HG03045 (cell line): ENCODE measurements around the gene CUL5.
"Not testable (repeated sequence)": the region's sequence is repeated elsewhere in the genome, so short reads cannot be mapped to it uniquely, and the experiment has no call there.

Experiments
- ATAC-seq: cut with Tn5 transposase; IDR thresholded peaks from one replicate; pipeline ENCODE4 v1.9.1; 2021; ENCODE audit warnings: mild to moderate bottlenecking, moderate library complexity; ENCODE audit not compliant: unreplicated experiment

Gene CUL5

DNA sequence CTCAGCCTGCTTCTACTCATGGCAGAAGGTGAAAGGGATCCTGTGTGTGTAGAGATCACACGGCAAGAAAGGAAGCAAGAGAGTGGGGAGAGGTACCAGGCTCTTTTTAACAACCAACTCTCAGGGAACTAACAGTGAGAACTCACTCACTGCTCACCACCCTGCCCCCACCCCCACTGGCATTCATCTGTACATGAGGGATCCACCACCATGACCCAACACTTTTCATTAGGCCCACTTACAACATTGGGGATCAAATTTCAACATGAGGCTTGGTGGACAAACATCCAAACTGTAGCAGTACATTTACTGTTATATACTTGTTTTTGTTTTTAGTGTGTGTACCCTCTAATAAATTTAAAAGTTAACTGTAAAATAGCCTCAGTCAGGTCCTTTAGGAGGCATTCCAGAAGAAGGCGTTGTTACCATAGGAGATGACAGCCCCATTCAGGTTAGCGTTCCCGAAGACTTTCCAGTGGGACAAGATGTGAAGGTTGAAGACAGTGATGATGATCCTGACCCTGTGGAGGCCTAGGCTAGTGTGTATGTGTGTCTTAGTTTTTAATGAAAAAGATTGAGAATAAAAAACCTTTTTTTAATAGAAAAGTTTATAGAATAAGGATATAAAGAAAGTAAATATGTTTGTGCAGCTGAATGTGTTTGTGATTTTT, 11.3 kb downstream of the CUL5 start:
- ATAC-seq, result no peak

DNA sequence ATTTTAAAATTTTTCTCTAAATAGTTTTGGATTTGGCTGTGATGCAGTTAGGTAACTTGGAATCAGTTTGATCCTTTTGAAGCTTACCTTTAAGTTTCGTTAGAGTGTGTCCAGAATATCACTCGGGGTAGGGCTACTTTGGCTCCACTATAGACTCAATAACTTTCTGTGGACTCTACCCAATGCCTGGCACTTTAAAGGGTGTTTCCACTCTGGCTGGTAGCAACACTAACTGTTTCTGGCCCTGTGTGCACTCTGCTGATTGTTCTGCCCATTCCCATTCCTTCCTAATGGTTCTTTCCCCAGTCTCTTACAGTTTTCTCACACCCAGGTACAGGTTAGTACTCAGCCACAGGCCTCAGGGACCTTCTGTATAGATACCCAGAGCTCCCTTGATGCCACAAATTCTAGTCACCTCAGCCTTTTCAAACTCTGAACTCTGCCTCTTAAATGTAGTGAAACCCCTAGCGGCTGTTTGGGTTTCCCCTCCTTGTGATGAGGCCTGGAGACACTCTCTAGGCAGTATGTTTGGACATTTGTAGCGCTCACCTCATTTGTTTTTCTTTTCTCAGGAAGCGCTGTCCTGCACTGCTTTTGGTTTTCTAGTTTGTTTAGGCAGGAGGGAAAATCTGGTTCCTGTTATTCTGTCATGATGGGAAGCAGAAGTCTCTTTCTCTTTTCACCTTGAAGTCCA, 16.8 kb downstream of the CUL5 start:
- ATAC-seq, result peak; percentile 82

DNA sequence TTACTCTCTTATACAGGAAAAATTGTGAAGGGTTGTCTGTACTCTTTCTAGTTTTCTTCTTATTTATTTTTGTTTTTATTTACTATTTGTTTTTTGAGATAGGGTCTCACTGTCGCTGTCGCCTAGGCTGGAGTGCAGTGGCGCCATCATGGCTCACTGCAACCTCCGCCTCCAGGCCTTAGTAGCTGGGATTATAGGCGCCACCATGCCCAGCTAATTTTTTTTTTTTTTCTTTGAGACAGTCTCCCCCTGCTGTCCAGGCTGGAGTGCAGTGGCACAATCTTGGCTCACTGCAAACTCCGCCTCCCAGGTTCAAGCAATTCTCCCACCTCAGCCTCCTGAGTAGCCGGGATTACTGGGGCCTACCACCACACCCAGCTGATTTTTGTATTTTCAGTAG, 18.4 kb downstream of the CUL5 start:
- ATAC-seq, result no peak

DNA sequence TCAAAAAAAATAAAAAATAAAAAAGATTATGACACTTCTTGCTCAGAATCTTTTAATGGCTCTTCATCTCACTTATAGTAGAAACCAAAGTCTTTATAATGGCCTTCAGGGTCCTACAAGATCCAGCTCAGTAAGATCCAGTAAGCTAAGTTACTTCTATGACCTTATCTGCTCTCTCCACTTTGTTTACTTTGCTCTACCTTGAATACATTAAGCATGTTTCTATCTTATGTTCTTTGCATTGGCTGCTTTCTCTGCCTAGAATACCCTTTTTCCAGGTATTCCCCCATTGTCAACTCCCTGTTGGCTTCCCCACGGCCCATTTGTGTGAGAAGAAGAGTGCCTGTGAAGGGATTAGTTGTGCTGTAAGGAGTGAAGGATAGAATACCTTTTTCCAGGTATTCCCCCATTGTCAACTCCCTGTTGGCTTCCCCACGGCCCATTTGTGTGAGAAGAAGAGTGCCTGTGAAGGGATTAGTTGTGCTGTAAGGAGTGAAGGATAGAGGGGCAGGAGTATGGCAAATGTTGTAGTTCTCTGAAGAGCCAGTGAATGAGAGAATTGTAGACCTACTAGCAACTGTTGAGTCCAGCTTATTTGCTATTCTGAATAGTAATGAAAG, 20.2 kb downstream of the CUL5 start:
- not testable (repeated sequence) for ATAC-seq

DNA sequence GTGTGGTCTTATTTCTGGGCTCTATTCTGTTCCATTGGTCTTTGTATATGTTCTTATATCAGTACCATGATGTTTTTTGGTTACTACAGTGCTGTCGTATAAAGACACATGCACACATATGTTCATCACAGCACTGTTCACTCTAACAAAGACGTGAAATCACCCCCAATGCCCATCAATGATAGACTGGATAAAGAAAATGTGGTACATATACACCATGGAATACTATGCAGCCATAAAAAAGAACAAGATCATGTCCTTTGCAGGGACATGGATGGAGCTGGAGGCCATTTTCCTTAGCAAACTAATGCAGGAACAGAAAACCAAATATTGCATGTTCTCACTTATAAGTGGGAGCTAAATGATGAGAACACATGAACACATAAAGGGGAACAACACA, 22.9 kb downstream of the CUL5 start:
- not testable (repeated sequence) for ATAC-seq

DNA sequence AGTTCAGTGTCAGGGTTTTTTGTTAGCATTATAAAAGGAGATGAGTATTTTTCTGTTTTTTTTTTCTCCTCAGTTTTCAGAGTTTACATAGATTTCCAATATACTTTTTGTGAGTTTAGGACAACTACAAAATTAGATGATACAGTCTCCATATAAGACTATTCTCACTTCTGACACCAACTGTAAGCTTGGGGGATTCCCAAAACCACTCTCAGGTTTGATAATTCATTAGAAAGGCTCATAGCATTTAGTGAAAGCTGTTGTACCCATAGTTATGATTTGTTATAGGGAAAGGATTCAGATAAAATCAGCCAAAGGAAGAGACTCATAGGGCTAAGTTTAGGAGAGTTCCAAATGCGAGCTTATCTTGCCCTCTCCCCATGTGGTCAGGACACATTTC, 24.1 kb downstream of the CUL5 start:
- ATAC-seq, result no peak

DNA sequence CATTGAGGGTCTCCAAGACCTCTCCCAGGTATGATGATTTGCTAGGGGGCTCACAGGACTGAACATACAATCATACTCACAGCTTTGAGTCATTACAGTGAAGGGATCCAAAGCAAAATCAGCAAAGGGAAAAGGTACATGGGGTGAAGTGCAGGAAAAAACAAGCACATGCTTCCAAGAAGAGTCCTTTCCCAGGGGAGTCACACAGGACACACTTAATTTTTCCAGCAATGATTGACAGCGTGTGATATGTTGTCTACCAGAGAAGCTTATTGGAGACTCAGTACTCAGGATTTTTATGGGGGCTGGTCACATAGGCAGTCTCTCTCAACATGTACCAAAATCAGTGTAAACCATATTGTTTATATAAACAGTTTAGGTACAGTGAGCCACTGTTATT, 25.3 kb downstream of the CUL5 start:
- no peak for ATAC-seq

DNA sequence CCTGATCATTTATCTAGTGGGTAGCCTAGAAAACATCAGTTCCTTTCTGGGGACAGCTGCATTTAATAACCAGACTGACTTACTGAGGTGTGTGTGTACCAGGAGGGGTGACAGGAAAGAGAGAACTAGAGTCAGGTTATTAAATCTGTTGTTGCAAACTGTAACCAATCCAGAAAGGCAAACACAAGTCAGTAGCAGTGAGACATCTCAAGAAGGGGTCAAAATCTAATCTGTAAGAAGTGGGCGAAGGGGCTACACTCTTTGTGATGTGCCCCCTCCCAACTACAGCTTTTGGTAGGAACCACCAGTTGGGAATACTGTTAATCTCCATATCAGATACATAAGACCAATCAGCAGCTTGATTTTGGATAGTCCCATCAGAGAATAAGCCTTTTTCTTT, 26.3 kb downstream of the CUL5 start:
- ATAC-seq, result no peak

DNA sequence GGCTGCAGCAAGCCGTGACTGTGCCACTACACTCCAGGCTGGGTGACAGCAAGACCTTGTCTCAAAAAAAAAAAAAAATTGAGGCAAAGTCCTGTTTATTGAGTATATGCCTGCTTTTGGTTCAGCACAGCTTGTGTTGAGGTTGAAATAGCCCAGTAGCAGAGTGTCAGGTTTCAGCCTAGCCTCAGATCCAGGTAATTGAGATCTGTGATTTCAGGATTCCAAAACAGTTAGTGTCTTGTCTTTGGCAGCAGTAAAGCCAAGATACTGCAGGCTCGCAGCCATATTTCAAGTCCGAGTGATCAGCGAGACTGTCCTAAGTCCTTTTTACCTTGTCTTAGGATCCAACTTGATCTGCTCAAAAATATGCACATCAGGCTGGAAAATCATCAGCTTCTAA, 27.0 kb downstream of the CUL5 start:
- no peak for ATAC-seq

DNA sequence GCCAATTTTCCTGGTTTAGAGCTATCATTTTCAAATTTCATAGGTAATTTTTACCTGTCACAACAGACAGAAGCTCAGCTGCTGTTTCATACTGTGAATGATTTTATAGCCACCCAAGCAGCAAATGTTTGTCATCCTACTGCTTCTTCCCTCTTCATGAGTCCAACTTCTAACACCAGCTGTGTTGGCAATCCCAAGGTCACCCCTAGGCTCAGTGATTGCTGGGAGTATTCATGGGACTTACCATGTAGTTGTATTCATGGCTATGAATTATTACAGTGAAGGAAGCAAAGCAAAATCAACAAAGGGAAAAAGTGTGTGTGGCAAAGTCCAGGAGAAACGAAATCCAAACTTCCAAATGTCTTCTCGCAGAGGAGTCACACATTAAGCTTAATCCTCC, 28.5 kb downstream of the CUL5 start:
- ATAC-seq, result no peak

DNA sequence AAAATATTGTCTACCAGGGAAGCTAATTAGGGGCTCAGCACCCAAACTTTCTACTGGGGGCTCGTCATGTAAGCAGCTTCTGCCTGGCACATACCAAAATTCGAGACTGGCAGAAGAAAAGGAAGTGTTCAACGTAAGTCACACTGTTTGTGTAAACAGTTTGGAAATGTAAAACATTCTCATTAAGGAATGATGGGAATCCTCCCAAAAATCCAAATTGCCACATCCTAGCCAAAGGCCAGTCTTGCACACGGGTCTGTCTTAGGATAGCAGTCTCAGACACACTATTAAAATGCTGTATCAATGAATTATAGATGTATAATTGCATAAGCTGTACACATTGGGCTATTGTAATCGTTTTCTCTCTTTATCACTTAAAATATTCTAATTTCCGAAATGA, 28.9 kb downstream of the CUL5 start:
- no peak for ATAC-seq

DNA sequence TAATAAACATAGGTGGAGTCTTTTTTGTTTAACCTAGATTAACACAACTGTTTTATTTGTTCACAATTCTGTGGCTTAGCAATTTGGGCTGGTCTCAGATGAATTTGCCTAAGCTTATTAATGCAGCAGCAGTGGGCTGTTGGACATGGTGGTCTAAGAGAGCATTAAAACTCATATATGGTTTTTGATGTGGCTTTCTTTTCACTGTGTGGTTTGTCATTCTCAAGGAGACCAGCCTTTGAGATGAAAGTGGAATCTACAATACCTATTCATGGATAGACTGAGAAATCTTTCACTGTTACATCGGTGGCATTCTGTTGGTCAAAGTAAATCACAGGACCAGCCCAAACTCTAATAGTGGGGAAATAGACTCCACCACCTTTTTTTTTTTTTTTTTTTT, 39.6 kb downstream of the CUL5 start:
- ATAC-seq, result no peak

DNA sequence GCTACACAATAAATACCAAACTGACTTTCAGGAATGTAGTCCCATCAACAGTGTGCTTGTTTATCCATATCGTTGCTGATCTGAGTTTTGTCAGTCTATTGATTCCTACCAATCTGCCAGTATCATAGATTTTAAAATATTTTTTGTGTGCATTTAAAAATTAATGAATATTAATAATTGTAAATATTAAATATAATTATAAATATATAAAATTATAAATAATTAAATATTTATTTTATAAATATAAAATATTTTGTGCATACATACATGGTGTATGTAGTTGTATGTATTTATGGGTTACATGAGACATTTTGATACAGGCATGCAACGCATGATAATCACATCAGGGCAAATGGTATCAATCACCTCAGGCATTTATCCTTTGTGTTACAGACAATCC, 53.6 kb downstream of the CUL5 start:
- no peak for ATAC-seq

DNA sequence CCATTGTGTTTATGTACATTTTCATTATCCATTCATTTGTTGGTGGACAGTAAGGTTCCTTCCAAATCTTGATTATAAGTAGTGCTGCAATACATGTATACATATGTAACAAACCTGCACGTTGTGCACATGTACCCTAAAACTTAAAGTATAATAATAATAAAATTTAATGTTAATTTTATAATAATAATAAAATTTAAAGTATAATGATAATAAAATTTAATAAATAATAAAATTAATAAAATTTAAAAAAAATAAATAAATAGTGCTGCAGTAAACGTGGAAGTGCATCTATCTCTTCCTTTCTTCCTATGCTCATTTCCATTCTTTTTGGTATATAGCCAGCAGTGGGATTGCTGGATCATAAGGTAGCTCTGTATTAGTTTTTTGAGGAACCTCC, 54.7 kb downstream of the CUL5 start:
- no peak for ATAC-seq

DNA sequence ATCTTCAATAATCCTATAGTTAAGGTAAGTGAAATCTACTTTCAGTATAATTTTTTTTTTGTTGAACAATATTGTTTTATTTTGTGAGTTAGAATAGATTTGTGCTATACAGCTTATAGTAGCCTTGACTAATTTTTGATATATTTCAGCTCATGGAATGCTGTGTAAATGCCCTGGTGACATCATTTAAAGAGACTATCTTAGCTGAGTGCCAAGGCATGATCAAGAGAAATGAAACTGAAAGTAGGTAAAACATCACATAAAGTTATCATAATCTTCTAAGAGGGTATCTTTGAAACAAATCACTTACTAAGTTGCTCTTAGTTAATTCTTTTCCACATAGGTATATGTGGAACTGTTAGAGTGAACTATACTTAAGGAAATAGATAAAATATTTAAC, 61.2 kb downstream of the CUL5 start:
- ATAC-seq, result no peak

DNA sequence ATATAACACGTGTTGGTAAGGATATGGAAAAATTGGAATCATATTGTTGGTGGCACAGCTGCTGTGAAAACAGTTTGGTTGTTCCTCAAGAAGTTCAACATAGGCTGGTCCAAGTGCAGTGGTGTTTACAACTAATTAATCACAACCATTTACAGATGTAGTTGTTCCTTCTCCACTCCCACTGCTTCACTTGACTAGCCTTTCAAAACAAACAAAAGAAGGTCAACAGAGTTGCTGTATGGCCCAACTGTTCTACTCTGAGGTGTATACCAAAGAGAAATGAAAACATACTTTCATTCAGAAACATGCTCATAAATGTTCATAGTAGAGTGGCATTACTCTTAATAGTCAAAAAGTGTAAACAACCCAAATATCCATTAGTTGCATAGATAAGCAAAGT, 76.1 kb downstream of the CUL5 start:
- ATAC-seq, result no peak

DNA sequence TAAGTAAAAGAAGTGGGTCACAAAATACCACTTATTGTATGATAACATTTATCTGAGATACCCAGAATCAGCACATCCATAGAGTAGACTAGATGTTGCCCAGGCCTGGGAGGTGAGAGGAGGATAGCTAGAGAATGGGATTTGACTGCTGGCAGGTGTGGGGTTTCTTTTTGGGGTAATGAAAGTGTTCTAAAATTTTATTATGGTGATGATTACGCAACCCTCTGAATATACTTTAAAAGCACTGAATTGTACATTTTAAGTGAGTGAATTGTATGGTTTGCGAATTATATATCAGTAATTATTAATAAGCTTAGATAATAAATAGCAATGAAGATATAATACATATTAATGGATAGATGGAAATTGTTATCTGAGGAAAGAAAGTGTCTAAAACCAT, 77.0 kb downstream of the CUL5 start:
- ATAC-seq, result no peak

DNA sequence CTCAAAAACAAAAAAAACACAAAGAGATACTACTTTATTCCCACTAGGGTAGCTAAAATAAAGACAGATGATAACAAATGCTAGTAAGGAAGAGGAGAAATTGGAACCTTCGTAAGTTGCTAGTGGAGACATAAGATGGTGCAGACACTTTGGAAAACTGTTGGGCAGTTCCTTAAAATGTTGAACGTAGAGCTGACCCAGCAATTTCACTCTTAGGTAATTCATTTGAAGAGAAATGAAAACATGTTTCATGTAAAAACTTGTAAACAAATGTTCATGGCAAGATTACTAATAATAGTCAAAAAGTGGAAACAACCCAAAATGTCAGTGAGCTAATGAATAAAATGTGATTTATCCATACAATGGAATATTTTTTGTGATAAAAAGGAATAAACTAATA, 83.4 kb downstream of the CUL5 start:
- no peak for ATAC-seq

DNA sequence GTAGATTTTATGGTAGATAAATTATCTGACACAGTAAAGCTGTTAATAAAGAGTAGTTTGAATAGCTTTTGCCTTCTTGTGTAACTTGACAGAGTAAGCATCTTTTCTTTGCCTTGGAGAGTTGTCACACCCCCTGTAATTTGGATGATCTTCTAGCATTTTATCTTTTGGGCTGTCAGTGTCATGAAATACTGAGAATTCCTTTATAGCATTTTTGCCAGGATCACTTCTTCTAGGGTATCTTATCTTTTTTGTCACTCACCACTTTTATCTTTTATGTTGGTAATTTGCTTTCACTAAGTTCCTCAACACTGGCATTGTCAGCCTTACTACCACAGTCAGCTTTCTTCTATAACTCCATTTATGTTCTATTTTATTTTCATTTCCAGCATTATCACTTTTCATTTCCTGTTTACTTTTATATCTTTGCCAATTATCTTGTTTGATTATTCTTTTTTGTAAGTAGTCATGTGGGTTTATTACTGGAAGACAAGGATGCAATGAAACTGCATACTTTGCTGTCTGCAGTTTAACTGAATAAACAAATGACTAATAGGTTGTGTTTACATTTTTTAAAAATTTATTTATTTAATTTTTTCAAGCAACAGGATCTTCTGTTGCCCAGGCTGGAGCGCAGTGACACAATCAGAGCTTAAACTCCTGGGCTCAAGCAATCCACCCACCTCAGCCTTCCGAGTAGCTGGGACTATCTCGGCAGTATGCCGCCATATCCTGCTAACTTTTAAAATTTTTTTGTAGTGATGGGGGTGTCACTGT, 84.6 kb downstream of the CUL5 start:
- ATAC-seq, result no peak

DNA sequence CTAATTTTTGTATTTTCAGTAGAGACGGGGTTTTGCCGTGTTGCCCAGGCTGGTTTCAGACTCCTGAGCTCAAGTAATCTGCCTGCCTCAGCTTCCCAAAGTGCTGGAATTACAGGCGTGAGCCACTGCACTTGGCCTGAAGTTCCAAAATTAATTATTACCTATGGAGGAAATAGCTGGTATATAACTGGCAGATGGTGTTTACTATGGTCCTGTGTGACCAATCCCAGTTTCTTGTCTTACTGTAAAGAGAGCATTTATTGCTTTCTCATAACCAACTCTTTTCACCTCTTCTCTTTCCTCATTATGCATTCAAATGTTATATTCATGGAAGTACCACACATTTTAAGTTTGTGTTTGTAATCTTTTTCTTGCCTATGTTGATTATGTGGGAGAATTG, 88.5 kb downstream of the CUL5 start:
- ATAC-seq, result no peak

DNA sequence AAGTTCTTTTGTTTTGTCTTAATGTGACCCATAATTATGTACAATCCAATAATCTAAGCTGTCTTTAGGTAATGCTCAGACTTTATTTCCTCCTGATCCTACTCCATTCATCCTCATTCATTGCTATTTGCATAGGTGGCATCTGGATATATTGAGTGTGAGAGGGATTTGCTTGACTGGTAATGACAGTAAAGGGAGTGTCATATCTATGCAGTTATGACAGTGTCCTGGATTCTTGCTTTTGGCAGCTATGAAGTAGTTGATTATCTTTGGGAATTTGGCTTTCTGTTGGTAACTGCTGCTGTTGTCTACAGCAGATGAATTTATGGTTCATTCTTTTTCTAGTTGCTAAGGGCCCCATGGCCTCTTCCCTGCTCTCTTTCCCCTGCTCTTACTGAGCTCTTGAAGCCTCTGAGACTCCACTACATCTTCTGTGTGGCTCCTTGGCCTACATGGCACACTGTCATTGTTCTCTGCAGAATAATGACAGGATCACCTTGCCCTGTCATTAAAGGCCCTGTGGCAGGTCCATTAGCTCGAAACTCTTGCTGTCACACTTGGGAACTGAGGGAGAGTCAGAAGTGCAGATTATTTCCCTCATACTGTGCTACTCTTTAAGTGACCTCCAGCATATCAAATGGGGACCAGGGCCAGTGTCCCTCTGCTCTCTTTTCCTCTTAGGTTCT, 92.5 kb downstream of the CUL5 start:
- ATAC-seq, result no peak
